ENCODE data around the gene SEPTIN6. TPM values are rescaled to one million over a fixed set of nuclear protein-coding genes. Genes with fewer than 3 reads are reported as not detected.

The SEPTIN6 gene
- total and polyA plus RNA-seq, 2 donors (not counting 1 experiment from before 2014, with no cell fraction given) = 5.6 to 12.8 TPM

DNA sequence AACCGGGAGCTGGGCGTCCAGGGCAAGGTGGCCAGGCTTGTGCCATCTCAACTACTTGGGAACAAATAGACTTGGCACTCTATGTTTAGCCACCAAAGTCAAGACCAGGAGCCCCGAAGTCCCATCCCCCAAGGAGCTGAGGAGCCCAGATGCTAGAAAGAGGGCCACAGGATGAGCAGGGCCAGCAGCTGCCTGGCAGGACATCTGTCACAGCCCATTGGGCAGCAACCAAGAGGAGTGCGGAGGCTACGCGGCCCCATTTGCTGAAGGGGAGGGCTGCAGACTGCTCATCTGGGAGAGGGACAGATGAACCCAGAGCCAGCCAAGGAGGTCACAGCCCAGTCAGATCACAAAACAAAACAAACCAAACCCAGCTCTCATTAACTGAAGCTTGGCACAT is 42.5 kb upstream of the SEPTIN6 start:
- no peaks in the 10 kb centered on the region for H3K9me3 ChIP-seq (ENCODE audit: control insufficient read depth, insufficient read depth, low read depth, low read length)
- H3K79me2 ChIP-seq (ENCODE audit: control insufficient read depth, insufficient read depth, low read length) = no peaks in the 10 kb centered on the region
- no peak overlapping the region for H3K9ac ChIP-seq (ENCODE audit: insufficient read depth, low read length)
- H3K27ac ChIP-seq (ENCODE audit: insufficient read depth, low read length) = no peak overlapping the region
- no peaks in the 10 kb centered on the region for H3K4me1 ChIP-seq (ENCODE audit: control insufficient read depth, extremely low read depth, insufficient read depth, low read length)
- H3K4me2 ChIP-seq (ENCODE audit: extremely low read depth, insufficient read depth, low read length) = no peak overlapping the region
- DNase-seq (ENCODE audit: low read depth in 2 of 2) = no peak
- no peaks in the 10 kb centered on the region for H3K27me3 ChIP-seq (ENCODE audit: control insufficient read depth, insufficient read depth, low read length)
- H3K36me3 ChIP-seq (ENCODE audit: control insufficient read depth, insufficient read depth, low read length) = no peaks in the 10 kb centered on the region
- no peak overlapping the region for H2AFZ ChIP-seq (ENCODE audit: low read length)
- no peaks in the 10 kb centered on the region for H4K20me1 ChIP-seq (ENCODE audit: control insufficient read depth, extremely low read depth, insufficient read depth, low read length)
- H3K4me3 ChIP-seq (replicated peaks in 1 of 4; ENCODE audit: control extremely low read depth in 1 of 4, insufficient read depth in 1 of 4, low read depth in 3 of 4, low read length in 4 of 4) = no peak overlapping the region
- TF ChIP-seq, protein P1, sequence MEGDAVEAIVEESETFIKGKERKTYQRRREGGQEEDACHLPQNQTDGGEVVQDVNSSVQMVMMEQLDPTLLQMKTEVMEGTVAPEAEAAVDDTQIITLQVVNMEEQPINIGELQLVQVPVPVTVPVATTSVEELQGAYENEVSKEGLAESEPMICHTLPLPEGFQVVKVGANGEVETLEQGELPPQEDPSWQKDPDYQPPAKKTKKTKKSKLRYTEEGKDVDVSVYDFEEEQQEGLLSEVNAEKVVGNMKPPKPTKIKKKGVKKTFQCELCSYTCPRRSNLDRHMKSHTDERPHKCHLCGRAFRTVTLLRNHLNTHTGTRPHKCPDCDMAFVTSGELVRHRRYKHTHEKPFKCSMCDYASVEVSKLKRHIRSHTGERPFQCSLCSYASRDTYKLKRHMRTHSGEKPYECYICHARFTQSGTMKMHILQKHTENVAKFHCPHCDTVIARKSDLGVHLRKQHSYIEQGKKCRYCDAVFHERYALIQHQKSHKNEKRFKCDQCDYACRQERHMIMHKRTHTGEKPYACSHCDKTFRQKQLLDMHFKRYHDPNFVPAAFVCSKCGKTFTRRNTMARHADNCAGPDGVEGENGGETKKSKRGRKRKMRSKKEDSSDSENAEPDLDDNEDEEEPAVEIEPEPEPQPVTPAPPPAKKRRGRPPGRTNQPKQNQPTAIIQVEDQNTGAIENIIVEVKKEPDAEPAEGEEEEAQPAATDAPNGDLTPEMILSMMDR (conservative IDR thresholded peaks at IDR 0.05 in 1 of 2, IDR thresholded peaks at IDR 0.05 in 1 of 2; ENCODE audit: low read depth in 1 of 2, low read length in 2 of 2) = no peak
- no peak for TF ChIP-seq EZH2 (IDR thresholded peaks at IDR 0.05; ENCODE audit: low read length, missing control alignments)

DNA sequence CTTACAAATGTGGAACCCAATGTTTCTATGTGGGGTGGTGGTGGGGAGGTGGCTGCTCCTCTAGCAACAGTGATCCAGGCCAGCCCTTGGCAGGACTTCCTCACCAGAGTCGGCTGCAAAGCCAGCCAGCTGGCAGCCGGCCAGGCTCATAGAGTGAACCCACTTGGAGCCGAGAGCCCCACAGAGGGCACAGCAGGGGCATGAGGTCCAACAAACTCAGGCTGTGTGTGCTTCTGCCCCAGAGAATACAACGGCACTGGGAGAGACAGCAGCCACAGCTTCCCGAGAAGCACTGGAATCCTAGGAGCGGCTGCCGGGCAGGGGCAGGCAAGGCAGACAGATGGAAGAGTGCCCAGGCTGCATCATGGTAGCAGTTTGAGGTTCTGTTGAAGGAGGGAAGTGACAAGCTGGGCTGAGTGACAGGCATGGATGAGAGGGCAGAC is 42.0 kb upstream of the SEPTIN6 start:
- H3K4me2 ChIP-seq (ENCODE audit: extremely low read depth, insufficient read depth, low read length) = no peak overlapping the region
- DNase-seq (ENCODE audit: low read depth in 2 of 2) = peak in 1 of 2 donors; percentile 6

DNA sequence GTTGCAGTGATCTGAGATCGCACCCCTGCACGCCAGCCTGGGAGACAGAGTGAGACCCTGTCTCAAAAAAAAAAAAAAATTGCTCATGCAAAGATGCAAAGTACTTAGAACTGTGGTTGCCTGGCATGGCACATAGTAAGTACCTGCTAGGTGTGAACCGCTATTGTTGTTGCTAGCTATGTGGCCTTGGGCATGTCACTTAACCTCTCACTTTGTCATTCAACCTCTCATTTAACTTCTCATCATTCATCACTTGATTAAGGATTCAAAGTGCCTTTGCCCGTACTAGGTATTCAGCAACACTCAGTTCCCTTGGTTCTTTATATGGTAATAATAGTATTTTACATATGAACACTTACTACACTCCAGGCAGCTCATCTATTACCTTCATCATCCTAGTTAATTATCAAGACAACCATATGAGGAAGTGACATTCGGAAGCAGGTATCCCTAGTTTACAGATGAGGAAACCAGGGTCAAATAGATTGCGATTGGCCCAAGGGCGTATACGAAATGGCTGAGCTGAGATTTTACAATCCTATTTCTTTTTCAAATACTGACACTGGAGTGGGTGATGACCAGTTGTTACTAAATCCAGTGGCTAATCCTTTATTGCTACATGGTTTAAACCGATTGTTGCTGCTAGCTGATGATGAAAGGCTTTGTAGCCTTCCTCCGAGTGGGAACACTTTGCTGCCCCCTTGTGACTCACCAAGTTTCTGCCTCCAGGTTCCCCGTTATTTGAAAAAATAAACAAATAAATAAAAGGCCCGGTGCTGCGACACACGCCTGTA is 36.6 kb upstream of the SEPTIN6 start:
- Histone ChIP-seq H3K9ac (ENCODE audit: insufficient read depth, low read length) (no peak overlapping the region), H3K4me3 (replicated peaks in 1 of 4; ENCODE audit: control extremely low read depth in 1 of 4, insufficient read depth in 1 of 4, low read depth in 3 of 4, low read length in 4 of 4) (no peak overlapping the region), H4K20me1 (ENCODE audit: control insufficient read depth, extremely low read depth, insufficient read depth, low read length) (no peaks in the 10 kb centered on the region), H3K79me2 (ENCODE audit: control insufficient read depth, insufficient read depth, low read length) (no peaks in the 10 kb centered on the region), H3K9me3 (ENCODE audit: control insufficient read depth, insufficient read depth, low read depth, low read length) (no peaks in the 10 kb centered on the region), H3K4me1 (ENCODE audit: control insufficient read depth, extremely low read depth, insufficient read depth, low read length) (no peaks in the 10 kb centered on the region), H3K4me2 (ENCODE audit: extremely low read depth, insufficient read depth, low read length) (no peak overlapping the region), H2AFZ (ENCODE audit: low read length) (no peak overlapping the region), H3K27me3 (ENCODE audit: control insufficient read depth, insufficient read depth, low read length) (no peaks in the 10 kb centered on the region), H3K27ac (ENCODE audit: insufficient read depth, low read length) (no peak overlapping the region), H3K36me3 (ENCODE audit: control insufficient read depth, insufficient read depth, low read length) (no peaks in the 10 kb centered on the region)
- peak; percentile 29 to 76 for DNase-seq (ENCODE audit: low read depth in 2 of 2)
- TF ChIP-seq, protein P1 (conservative IDR thresholded peaks at IDR 0.05 in 1 of 2, IDR thresholded peaks at IDR 0.05 in 1 of 2; ENCODE audit: low read depth in 1 of 2, low read length in 2 of 2) = peak; percentile 46 to 58
- no peak for TF ChIP-seq EZH2 (IDR thresholded peaks at IDR 0.05; ENCODE audit: low read length, missing control alignments)

More for the DNA sequence above, 42.0 kb upstream of the SEPTIN6 start:
- Histone ChIP-seq H3K4me3 (replicated peaks in 1 of 4; ENCODE audit: control extremely low read depth in 1 of 4, insufficient read depth in 1 of 4, low read depth in 3 of 4, low read length in 4 of 4) (no peak overlapping the region), H3K27me3 (ENCODE audit: control insufficient read depth, insufficient read depth, low read length) (no peaks in the 10 kb centered on the region), H3K27ac (ENCODE audit: insufficient read depth, low read length) (no peak overlapping the region), H3K9me3 (ENCODE audit: control insufficient read depth, insufficient read depth, low read depth, low read length) (no peaks in the 10 kb centered on the region), H3K4me1 (ENCODE audit: control insufficient read depth, extremely low read depth, insufficient read depth, low read length) (no peaks in the 10 kb centered on the region), H4K20me1 (ENCODE audit: control insufficient read depth, extremely low read depth, insufficient read depth, low read length) (no peaks in the 10 kb centered on the region), H3K79me2 (ENCODE audit: control insufficient read depth, insufficient read depth, low read length) (no peaks in the 10 kb centered on the region), H2AFZ (ENCODE audit: low read length) (no peak overlapping the region), H3K36me3 (ENCODE audit: control insufficient read depth, insufficient read depth, low read length) (no peaks in the 10 kb centered on the region), H3K9ac (ENCODE audit: insufficient read depth, low read length) (no peak overlapping the region)
- TF ChIP-seq EZH2 (IDR thresholded peaks at IDR 0.05; ENCODE audit: low read length, missing control alignments) = no peak
- TF ChIP-seq, protein P1 (conservative IDR thresholded peaks at IDR 0.05 in 1 of 2, IDR thresholded peaks at IDR 0.05 in 1 of 2; ENCODE audit: low read depth in 1 of 2, low read length in 2 of 2) = no peak
